Middle frontal gyrus (tissue), 1 donor: ENCODE results near the gene RNF11.
"Not testable (repeated sequence)": the region's sequence is repeated elsewhere in the genome, so short reads cannot be mapped to it uniquely, and the experiment has no call there.

Experiments
- DNase-seq: peaks from one replicate; pipeline ENCODE4 v3.0.0-alpha.2; 2015; ENCODE audit warnings: low spot score; ENCODE audit errors: extremely low spot score

The RNF11 gene, protein sequence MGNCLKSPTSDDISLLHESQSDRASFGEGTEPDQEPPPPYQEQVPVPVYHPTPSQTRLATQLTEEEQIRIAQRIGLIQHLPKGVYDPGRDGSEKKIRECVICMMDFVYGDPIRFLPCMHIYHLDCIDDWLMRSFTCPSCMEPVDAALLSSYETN

DNA sequence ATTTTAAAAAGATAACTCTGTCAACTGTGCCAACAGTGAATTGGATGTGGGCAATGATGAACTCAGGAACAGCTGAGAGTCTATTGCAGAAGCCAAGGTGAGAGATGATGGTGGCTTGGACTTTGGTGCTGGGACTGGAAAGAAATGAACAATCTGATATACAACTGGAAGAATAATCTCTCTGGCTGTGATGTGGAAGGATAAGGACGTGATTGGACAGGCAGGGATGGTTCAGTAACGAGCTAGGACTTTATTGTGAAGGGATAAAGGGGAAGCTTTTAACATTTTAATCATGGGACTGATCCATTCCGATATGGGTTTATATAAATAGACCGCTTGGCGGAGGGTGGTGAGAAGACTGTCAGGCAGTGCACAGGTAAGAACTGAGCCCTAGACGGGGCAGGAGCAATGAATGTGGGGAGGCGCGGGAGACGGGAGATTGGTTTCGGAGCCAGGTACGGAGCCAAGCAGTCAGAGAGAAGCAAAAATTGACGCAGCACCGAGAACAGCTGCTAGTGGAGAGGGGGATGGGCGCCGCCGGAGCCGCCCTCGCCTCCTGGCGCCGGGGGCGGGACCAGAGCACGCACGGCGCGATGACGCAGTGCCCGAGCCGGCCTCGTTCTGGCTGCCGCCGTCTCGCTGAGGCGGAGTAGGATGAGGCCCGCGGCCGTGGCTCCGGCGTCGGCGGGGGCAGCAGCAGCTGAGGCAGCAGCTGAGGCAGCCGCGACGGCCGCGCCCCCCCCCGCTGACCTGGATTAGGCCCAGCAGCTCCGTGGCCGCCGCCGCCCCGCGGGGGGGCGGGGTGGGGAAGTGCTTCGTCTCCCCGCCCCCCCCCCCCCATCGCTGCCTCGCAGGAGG is at the start of gene RNF11:
Gene RNF11, plus strand, starts transcription at position 601 of the 858 bp plus-strand sequence. CDS start 484 bp downstream, outside the sequence.
- peak; percentile 94 for DNase-seq

DNA sequence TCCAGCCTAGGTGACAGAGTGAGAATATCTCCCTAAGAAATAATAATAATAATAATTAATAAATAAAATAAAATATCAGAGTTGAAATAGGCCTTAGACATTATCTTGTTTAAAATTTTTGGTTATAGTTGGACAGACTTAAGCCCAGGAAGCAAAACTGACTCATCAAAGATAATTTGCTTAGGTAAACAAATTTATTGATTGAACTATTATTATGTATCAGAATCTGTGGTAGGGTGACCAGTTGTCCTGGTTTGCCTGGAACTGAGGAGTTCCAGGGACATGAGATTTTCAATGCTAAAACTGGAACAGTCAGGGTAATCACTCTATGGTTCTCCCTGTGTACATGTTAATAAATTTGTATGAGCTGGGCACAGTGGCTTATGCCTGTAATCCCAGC is 47.8 kb upstream of the RNF11 start:
- no peak for DNase-seq

DNA sequence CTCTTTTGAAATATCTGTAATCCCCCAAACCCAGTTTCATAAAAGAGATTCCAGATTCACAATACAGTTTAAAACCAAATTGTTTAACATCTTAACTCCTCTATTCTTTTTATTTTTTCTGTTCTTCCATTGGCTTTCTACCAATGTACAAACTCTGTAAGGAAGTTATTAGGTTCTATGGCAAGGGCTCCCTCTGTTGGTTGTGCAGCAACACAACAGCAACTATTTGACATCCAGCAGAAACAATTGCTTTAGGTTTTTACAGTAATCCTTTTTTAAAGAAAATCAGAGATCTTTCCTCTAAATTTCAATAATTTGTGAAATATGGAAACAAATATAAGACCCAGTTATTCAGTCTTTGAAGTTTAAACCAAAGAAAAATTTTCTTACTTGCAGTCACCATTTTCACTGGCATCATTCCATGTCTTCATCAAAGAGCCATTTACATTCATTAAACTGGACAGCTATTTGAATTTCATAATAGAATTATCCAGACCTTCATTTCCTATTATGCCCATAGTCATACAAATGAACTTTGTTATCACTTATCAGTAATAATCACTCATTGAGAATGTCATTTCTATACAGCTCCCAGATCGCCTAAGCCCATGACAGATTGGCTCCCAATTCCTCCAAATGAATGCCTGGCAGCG is 46.5 kb upstream of the RNF11 start:
- DNase-seq, result peak; percentile 19

DNA sequence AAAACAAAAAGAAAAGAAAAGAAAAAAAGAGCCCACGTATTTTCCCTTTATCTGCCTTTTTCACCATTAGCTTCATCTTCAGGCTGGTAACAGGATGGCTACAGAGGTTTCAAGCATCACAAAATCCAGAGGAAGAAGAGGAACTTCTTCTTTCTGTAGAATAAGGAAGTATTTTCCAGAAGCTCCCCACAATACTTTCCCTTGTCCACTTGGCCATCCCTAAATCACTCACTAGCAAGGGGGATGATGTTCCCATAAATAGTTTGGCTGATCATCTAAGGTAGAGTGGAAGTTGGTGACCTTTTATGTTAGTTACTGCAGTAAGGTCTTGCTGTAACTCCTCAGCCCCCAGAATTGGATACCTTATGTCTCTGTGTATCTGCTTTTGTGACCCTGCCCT is 45.1 kb upstream of the RNF11 start:
- no peak for DNase-seq

DNA sequence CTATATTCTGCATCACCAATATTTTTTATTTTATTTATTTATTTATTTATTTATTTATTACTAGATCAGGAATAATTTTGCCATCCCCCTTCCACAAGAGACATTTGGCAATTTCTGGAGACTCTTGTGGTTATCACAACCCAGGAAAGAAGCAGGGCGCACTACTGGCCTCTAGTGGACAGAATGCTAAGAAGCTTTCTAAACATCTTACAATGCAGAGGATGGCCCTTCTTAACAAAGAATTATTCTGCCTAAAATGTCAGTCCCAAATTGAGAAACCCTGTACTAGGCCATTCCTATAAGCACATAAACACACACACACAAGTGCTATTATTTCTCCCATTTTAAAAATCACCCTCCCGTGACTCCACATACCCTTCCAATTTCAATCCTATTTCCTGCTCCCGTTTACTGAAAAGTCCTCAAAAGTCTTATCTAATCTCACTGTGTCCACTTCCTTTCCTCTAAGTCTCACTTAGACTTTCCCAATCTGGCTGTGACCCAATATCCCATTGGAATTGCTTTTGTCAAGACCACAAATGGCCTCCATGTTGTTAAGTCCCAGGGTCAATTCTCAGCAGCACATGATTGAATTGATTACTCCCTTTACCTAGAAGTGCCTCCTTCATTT is 43.7 kb upstream of the RNF11 start:
- DNase-seq, result peak; percentile 73

DNA sequence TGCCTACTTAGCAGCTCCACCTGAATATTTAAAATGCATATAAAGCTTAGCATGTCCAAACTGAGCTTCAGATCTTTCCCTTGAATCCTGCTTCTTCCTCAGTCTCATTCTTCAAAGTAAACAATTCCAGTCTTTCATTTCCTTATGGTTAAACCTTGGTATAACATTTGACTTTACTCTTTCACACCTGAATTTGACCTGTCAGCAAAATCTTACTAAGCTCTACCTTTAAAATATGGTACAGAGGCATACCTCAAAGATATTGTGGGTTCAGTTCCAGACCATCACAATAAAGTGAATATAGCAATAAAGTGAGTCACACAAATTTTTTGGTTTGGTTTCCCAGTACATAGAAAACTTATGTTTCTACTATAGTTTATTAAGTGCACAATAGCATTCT is 42.5 kb upstream of the RNF11 start:
- no peak for DNase-seq

DNA sequence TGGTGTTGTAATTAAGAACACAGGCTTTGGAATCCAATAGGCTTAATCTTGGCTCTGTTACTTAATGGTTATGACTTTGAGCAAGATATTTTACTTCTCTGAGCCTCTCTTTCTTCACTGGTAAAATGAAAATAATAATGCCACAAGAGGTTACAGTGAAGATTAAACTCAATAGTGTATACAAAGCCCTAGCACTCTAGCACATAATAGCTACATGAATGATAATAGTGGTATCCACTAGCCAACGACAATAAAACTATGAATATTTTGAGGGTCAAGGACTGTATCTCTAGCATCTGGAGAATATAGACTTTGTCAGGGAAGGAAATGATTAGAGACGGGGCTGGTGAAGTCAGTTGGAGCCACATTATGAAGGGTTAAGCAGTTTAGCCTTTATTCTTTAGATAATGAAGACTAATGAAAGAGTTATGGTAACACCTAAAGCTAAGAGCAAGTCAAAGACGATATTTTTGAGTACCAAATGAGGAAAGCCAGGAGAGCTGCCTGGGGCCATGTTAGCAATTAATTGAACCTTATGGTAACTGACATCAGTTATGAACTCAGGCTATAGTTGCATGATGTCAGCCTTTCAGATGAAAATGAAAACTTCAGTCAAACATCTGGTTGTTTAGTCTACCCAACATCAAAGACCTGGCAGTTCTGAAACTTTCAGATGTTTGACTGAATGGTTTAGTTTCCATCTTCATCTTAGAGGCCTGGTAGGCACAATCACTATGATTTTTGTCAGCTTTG is 32.8 kb upstream of the RNF11 start:
- DNase-seq, result no peak

DNA sequence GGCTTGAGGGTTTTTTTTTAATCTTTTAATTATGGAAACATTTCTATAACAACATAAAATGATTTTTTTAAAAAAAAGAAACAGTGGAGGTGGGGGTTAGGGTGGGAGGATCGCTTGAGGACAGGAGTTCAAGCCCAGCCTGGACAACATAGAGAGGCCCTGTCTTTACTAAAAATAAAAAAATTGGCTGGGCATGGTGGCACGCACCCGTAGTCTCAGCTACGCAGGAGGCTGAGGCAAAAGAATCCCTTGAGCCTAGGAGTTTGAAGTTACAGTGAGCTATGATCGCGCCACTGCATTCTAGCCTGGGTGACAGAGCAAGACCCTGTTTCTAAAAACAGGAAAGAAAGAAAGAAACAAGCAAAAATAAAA is 32.2 kb upstream of the RNF11 start:
- DNase-seq, result no peak

DNA sequence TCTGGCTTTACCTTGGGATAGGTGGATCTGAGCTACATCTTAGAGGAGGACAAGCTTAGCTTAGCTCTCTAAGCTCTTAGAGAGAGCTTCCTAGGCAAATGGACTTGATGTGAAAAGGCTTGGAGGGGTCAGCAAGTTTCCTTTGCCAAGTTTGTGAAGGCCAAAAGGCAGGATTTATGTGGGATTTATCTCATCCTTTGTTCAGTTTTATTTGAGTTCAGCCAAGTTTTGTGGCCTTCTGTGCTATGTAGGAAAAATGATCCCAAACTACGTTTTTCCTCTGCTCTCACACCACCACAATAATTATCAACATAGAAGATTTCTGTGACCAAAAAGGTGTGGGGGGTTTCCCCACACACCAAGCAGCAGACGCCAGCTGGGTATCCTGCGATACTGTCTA is 26.0 kb upstream of the RNF11 start:
- DNase-seq, result no peak

DNA sequence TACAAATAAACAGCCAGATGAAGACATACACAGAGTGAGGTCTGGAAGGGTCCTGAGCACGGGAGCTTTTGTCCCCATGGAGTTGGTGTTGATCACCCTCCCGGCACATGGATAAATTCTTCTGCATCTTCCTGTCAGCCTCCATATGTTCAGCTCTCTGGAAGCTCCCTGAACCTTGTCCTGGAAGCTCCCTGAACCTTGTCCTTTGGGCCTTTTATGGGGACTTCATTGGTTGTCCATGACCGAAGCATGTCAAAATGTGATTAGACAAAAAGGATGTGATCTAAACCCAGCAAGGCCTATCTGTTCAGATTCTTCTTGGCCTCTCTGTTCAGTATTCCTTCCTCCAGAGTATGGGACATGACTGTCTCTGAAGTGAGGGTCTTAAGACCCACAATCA is 25.4 kb upstream of the RNF11 start:
- DNase-seq, result no peak

DNA sequence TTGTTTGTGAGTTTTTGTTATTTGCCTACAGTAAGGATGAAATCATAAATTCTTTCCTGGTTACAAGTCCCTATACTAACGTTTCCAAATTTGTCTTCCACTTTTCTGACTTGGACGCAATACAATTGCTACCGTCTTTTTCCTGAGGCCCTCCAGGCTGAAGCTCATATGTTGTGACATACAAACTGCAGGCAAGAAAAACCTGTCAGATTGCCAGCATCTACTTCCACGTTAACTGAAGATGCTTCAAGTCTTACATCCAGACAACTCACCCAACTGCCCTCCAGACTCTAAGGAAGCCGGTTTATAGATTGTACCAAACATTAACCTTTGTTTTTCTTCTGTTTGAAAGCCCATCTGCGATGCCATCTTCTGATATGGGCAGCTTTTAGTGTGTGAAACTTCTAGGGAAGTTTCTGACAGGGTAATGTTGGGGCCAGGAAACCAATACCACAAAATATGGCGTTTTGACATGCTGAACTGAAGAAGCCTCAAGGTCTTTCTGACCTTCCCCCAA is 21.4 kb upstream of the RNF11 start:
- no peak for DNase-seq

DNA sequence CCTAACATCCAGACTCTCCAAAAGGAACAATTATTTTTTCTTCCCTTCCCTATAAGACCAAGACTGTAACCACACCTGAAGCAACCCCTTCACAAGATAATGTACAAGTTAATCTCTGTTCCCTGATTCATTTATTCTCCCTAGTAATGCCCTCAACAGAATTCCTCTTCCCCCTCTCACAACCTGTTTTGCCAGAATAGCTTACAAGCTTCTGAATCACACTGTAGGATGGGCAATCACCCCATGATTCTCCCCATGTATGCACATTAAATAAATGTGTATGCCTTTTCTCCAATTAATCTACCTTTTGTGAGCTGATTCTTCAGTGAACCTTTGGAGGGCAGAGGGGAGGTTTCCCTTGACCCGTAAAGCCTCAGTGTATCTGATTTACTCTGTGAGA is 20.9 kb upstream of the RNF11 start:
- no peak for DNase-seq

DNA sequence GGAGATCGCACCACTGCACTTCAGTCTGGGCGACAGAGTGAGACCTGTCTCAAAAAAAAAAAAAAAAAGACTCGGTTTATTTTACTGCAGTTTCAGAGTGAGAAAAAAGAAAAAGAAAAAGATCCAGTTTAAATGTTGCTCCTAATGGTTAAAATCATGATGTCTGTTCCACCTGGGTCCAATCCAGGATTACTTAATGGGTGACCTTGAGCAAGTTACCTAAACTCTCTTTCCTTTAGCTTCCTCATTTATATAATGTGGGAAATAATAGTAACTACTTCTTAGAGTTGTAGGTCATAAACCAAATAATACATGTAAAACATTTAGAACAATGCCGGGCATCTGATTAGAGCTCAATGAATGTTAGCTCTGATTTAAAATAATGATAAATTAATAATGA is 19.4 kb upstream of the RNF11 start:
- DNase-seq, result no peak

DNA sequence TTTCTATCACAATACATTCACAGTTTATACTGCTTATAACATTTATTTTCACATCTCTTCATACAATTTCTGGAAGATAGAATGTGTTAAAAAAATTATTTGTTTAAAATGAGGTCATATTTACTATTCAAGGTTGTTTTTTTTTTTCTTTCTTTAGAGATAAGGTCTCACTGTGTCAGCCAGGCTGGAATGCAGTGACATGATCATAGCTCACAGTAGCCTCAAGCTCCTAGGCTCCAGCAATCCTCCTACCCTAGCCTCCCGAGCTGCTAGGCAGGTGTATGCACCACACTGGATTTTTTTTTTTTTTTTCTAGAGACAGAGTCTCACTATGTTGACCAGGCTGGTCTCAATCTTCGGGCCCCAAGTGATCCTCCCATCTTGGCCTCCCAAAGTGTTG is 19.0 kb upstream of the RNF11 start:
- DNase-seq, result no peak

DNA sequence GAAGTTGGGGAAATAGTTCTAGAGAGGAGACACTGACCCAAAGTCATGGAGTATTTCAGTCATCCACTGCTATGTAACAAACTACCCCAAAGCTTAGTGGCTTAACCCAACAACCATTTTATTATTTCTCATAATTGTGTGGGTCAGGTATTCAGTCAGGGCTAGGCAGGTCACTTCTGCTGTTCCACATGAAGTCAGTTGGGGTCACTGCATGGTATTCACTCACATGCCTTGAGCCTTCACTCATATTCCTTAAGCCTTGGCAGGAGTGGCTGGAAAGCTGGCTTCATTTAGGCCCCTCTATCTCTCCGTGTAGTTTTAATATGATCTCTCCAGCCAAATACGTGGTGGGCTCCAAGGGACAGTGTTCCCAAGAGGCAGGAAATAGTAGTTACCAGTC is 17.5 kb upstream of the RNF11 start:
- DNase-seq, result no peak

DNA sequence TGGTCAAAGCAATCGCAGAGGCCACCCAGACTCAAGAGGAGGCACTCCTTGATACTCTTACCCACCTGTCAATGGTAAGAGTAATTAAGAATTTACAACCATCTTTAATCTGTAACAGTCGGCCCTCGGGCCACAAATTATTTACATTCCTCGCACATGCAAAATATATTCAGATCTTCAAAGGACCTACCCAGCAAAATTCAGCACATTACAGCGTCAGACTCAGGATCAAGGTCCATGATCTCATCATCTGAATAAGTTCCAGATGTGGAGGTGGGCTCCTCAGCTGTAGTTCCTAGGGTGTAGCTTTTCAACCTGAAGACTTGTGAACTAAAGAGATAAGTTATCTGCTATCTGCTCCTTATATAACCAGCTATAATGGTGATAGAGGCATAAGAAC is 17.1 kb upstream of the RNF11 start:
- DNase-seq, result no peak

DNA sequence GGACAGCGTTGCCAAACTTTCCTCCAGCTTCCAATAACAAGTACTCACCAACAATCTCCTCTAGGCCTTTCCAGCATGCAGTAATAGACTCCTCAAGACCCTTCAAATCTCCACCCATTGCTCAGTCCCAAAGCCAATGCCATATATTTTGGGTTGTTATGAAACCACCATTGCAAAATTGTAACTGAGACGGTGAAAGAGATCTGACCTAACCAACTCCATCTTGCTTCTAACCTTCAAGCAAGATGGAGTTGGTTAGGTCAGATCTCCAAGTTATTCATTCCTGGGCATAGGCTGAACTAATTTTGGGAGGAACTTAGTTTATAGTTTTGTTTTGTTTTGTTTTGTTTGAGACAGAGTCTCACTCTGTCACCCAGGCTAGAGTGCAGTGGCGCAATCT is 14.5 kb upstream of the RNF11 start:
- not testable (repeated sequence) for DNase-seq

DNA sequence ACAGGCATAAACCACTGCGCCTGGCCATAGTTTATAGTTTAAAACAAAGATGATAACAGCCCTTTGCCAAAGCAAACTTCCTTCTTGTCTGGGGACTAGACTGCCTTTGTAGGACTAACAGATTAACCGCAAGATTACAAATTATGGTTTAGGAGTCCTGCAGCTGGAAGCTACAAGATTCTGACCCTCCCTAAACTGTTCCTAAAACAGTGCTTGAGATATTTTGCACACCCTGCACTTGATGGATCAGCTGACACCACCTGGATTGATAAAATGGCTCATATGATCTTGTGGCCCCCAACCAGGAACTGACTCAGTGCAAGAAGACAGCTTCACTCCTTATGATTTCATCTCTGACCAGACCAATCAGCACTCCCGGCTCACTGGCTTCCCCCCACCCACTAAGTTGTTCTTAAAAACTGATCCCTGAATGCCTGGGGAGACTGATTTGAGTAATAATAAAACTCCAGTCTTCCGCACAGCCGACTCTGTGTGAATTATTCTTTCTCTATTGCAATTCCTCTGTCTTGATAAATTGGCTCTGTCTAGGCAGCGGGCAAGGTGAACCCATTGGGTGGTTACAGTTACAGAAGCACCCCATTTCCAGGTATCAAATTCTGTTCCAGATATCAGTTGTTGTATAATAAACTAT is 13.8 kb upstream of the RNF11 start:
- no peak for DNase-seq

DNA sequence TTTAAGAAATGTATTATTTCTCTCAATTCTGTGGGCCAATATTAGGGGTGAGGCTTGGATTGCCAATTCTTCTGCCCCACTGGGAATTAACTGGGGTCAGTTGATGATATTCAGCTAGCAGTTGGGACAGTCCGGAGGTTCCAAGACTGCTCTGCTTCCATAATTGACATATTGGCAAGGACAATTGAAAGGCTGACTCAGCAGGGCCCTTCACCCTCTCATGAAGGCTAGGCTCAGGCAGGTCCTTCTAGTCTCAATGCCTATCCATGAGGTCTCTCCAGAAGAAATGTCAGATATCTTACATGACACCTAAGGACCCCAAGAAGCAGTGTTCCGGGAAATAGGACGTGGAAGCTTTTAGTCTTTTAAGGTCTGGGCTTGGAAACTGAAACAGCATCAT is 13.3 kb upstream of the RNF11 start:
- DNase-seq, result no peak

DNA sequence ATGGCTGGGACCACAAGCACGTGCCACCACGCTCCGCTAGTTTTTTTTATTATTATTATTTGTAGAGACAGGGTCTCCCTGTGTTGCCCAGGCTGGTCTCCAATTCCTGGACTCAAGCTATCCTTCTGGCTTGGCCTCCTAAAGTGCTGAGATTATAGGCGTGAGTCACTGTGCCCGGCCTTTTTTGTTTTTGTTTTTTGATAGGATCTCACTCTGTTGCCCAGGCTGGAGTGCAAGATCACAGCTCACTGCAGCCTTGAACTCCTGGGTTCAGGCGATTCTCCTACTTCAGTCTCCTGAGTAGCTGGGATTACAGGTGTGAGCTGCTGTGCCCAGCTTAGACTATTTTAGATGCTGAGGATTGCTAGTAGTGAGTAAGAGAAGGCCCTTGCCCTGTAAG is 11.8 kb upstream of the RNF11 start:
- no peak for DNase-seq
